HepG2 (cell line): ENCODE data around the gene AKAP12. TPM values are rescaled to one million over a fixed set of nuclear protein-coding genes. Genes with fewer than 3 reads are reported as not detected.

Experiments used
- DNMT1 ChIP-seq: sonication (generic); formaldehyde crosslinking; IDR thresholded peaks from 2 replicates; pipeline ENCODE4 v1.5.1; 2020; ENCODE audit warnings: mild to moderate bottlenecking, missing genetic modification reagents
- KDM4B ChIP-seq: sonication (generic); formaldehyde crosslinking; IDR thresholded peaks from 2 replicates; pipeline ENCODE4 v1.4.0; 2020; ENCODE audit warnings: missing genetic modification reagents
- KDM5A ChIP-seq: fragments of 200-600 bp; sonication (generic); IDR thresholded peaks from 2 replicates; pipeline ENCODE4 v1.7.0; 2018; ENCODE audit warnings: antibody characterized with exemption, mild to moderate bottlenecking, low read length, borderline replicate concordance
- MED1 ChIP-seq: sonication (generic); formaldehyde crosslinking; IDR thresholded peaks from 2 replicates; pipeline ENCODE4 v1.4.0; 2020; ENCODE audit warnings: missing genetic modification reagents
- PAX8 ChIP-seq: sonication (generic); formaldehyde crosslinking; IDR thresholded peaks from 2 replicates; pipeline ENCODE4 v1.8.0; 2022; ENCODE audit warnings: mild to moderate bottlenecking, missing genetic modification reagents, borderline replicate concordance
- REL ChIP-seq: sonication (generic); formaldehyde crosslinking; conservative IDR thresholded peaks from 2 replicates; pipeline ENCODE4 v1.8.0; 2022; ENCODE audit warnings: mild to moderate bottlenecking, missing genetic modification reagents, moderate library complexity
- REXO4 ChIP-seq: sonication (generic); formaldehyde crosslinking; IDR thresholded peaks from 2 replicates; pipeline ENCODE4 v1.8.0; 2022; ENCODE audit warnings: missing genetic modification reagents, mild to moderate bottlenecking, borderline replicate concordance
- TRIM24 ChIP-seq: sonication (generic); formaldehyde crosslinking; IDR thresholded peaks from 2 replicates; pipeline ENCODE4 v1.8.0; 2022; ENCODE audit warnings: mild to moderate bottlenecking, missing genetic modification reagents
- ZNF124 ChIP-seq: sonication (generic); formaldehyde crosslinking; IDR thresholded peaks from 2 replicates; pipeline ENCODE4 v1.4.0; 2020; ENCODE audit warnings: missing genetic modification reagents
- ZNF143 ChIP-seq: sonication (generic); formaldehyde crosslinking; IDR thresholded peaks from 2 replicates; pipeline ENCODE4 v1.4.0; 2020; ENCODE audit warnings: missing genetic modification reagents
- ZNF441 ChIP-seq: sonication (generic); formaldehyde crosslinking; IDR thresholded peaks from 2 replicates; pipeline ENCODE4 v1.7.0; 2021; ENCODE audit warnings: missing genetic modification reagents, borderline replicate concordance
- ZNF510 ChIP-seq: sonication (generic); formaldehyde crosslinking; IDR thresholded peaks from 2 replicates; pipeline ENCODE4 v1.4.0; 2020; ENCODE audit warnings: low read depth, mild to moderate bottlenecking, missing genetic modification reagents
- ZNF709 ChIP-seq: sonication (generic); formaldehyde crosslinking; IDR thresholded peaks from 2 replicates; pipeline ENCODE4 v1.5.0; 2020; ENCODE audit warnings: mild to moderate bottlenecking, missing genetic modification reagents
- ZNF75D ChIP-seq: sonication (generic); formaldehyde crosslinking; IDR thresholded peaks from 2 replicates; pipeline ENCODE4 v1.8.1; 2023; ENCODE audit warnings: missing genetic modification reagents, mild to moderate bottlenecking, borderline replicate concordance
- ZNF777 ChIP-seq: sonication (generic); formaldehyde crosslinking; IDR thresholded peaks from 2 replicates; pipeline ENCODE4 v1.4.0; 2020; ENCODE audit warnings: missing genetic modification reagents
- ZNF816 ChIP-seq: sonication (generic); formaldehyde crosslinking; IDR thresholded peaks from 2 replicates; pipeline ENCODE4 v1.8.0; 2022; ENCODE audit warnings: missing genetic modification reagents, mild to moderate bottlenecking, borderline replicate concordance
- ZNF878 ChIP-seq: sonication (generic); formaldehyde crosslinking; IDR thresholded peaks from 2 replicates; pipeline ENCODE4 v1.8.1; 2023; ENCODE audit warnings: mild to moderate bottlenecking, missing genetic modification reagents, moderate library complexity
- polyA plus RNA-seq, 8 experiments: library from polyadenylated mRNA; depleted of rRNA in 3 of 8; stranded (reverse) in 7 of 8; unstranded in 1 of 8; fragments of >200 nt; fragmentation: Illumina TruSeq in 4 of 8; extraction: Trizol in 4 of 8; gene quantifications; 2 replicates each; pipeline versions ENCODE4 v1.2.1 to v1.2.3, GENCODE V29; 2011 to 2016; ENCODE audit warnings: low read depth in 4 of 8, missing spikeins in 1 of 8, mixed read lengths in 1 of 8; ENCODE audit not compliant: insufficient read depth in 1 of 8
- total RNA-seq, 5 experiments: library from RNA; depleted of rRNA; stranded (reverse); fragments of >200 nt; fragmentation: Illumina TruSeq; extraction: Trizol; gene quantifications; 2 replicates each; pipeline ENCODE4 v1.2.3, GENCODE V29; 2016; ENCODE audit warnings: low read depth in 1 of 5
- TF ChIP-seq, protein P1 (sequence below): sonication (generic); formaldehyde crosslinking; IDR thresholded peaks from 2 replicates; pipeline ENCODE4; 2020; ENCODE audit warnings: missing genetic modification reagents, mild to moderate bottlenecking, borderline replicate concordance
- TF ChIP-seq, protein P2 (sequence below): IDR thresholded peaks from 2 replicates; pipeline ENCODE4 v1.6.1; 2012; ENCODE audit warnings: inconsistent platforms
- TF ChIP-seq, protein P3 (sequence below): sonication (generic); formaldehyde crosslinking; IDR thresholded peaks from 2 replicates; pipeline ENCODE4 v1.5.0; 2020; ENCODE audit warnings: mild to moderate bottlenecking, missing genetic modification reagents, borderline replicate concordance
- TF ChIP-seq, protein P4 (sequence below): sonication (generic); formaldehyde crosslinking; IDR thresholded peaks from 2 replicates; pipeline ENCODE4 v1.4.0; 2020; ENCODE audit warnings: low read depth, mild to moderate bottlenecking, missing genetic modification reagents

The AKAP12 gene
- total and polyA plus RNA-seq, 2 of the 13 experiments (the other 11 are each of a cell fraction or from before 2014, with no cell fraction given), result 10.6 to 19.0 TPM

DNA sequence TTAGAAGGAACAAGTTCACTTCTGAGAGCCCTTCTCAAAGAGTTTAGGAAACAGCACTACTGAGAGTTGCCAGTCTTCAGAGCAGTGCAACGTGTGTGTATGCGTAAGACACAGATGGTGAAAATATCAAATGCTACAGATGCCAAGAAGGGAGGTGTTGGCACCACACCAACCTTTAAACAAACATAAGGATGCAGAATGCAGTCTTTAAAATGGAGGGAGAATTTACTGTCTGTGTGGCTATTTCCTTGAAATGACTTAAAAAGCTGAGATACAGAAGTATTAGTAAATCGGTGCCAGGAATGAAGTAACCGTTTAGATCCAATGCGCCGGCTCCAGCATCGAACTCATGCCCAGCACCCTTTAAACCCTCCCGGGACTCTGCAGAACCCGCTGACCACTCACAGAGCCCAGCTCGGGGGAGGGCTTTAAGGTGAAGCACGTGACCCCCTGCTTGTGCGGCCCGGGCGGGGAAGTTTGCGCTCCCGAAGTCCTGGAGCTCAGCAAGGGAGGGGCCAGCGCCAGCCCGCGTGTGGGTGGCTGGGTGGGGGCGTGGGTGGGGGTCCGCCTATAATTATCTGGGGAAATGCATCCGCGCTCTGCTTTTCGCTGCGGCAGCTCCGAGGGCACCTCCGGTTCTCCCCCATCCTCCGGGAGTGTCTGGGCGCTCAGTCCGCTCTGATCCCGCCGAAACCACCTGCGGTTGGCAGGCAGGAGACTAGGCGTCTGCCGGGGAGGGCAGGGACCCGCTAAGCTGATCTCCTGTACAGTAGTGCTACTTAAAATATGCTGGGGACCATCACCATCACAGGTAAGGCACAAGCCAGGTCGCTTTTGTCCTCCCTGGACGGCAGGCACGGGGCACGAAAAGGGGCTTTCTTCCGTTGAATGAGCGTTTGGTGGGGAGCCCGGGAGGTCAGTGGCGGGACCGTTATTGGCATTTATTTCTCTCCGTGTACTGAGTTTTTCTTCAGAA is 85.6 kb downstream of the AKAP12 start (continued):
- TF ChIP-seq, protein P1, sequence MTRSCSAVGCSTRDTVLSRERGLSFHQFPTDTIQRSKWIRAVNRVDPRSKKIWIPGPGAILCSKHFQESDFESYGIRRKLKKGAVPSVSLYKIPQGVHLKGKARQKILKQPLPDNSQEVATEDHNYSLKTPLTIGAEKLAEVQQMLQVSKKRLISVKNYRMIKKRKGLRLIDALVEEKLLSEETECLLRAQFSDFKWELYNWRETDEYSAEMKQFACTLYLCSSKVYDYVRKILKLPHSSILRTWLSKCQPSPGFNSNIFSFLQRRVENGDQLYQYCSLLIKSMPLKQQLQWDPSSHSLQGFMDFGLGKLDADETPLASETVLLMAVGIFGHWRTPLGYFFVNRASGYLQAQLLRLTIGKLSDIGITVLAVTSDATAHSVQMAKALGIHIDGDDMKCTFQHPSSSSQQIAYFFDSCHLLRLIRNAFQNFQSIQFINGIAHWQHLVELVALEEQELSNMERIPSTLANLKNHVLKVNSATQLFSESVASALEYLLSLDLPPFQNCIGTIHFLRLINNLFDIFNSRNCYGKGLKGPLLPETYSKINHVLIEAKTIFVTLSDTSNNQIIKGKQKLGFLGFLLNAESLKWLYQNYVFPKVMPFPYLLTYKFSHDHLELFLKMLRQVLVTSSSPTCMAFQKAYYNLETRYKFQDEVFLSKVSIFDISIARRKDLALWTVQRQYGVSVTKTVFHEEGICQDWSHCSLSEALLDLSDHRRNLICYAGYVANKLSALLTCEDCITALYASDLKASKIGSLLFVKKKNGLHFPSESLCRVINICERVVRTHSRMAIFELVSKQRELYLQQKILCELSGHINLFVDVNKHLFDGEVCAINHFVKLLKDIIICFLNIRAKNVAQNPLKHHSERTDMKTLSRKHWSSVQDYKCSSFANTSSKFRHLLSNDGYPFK (CRISPR knock-in tag), result no peak; the same call in 1 of the 2 replicates
- TF ChIP-seq MED1 (CRISPR knock-in tag) (no peak), DNMT1 (CRISPR knock-in tag) (no peak), KDM4B (CRISPR knock-in tag) (no peak), ZNF709 (CRISPR knock-in tag) (0 out of 2 replicates have a peak, but pooled peaks have one; percentile 26), ZNF441 (CRISPR knock-in tag) (no peak), REL (CRISPR knock-in tag) (no peak), ZNF510 (CRISPR knock-in tag) (no peak), ZNF75D (CRISPR knock-in tag) (no peak), KDM5A (no peak; the same call in 1 of the 2 replicates), ZNF878 (CRISPR knock-in tag) (no peak), TRIM24 (no peak), PAX8 (no peak), ZNF124 (no peak), REXO4 (CRISPR knock-in tag) (no peak), ZNF777 (CRISPR knock-in tag) (peak; percentile 95), ZNF143 (CRISPR knock-in tag) (no peak), ZNF816 (CRISPR knock-in tag) (no peak)
- TF ChIP-seq, protein P2, sequence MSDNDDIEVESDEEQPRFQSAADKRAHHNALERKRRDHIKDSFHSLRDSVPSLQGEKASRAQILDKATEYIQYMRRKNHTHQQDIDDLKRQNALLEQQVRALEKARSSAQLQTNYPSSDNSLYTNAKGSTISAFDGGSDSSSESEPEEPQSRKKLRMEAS, result peak; percentile 80
- TF ChIP-seq, protein P3, sequence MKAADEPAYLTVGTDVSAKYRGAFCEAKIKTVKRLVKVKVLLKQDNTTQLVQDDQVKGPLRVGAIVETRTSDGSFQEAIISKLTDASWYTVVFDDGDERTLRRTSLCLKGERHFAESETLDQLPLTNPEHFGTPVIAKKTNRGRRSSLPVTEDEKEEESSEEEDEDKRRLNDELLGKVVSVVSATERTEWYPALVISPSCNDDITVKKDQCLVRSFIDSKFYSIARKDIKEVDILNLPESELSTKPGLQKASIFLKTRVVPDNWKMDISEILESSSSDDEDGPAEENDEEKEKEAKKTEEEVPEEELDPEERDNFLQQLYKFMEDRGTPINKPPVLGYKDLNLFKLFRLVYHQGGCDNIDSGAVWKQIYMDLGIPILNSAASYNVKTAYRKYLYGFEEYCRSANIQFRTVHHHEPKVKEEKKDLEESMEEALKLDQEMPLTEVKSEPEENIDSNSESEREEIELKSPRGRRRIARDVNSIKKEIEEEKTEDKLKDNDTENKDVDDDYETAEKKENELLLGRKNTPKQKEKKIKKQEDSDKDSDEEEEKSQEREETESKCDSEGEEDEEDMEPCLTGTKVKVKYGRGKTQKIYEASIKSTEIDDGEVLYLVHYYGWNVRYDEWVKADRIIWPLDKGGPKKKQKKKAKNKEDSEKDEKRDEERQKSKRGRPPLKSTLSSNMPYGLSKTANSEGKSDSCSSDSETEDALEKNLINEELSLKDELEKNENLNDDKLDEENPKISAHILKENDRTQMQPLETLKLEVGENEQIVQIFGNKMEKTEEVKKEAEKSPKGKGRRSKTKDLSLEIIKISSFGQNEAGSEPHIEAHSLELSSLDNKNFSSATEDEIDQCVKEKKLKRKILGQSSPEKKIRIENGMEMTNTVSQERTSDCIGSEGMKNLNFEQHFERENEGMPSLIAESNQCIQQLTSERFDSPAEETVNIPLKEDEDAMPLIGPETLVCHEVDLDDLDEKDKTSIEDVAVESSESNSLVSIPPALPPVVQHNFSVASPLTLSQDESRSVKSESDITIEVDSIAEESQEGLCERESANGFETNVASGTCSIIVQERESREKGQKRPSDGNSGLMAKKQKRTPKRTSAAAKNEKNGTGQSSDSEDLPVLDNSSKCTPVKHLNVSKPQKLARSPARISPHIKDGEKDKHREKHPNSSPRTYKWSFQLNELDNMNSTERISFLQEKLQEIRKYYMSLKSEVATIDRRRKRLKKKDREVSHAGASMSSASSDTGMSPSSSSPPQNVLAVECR (CRISPR knock-in tag), result peak; percentile 55; the same call in 1 of the 2 replicates
- TF ChIP-seq, protein P4, sequence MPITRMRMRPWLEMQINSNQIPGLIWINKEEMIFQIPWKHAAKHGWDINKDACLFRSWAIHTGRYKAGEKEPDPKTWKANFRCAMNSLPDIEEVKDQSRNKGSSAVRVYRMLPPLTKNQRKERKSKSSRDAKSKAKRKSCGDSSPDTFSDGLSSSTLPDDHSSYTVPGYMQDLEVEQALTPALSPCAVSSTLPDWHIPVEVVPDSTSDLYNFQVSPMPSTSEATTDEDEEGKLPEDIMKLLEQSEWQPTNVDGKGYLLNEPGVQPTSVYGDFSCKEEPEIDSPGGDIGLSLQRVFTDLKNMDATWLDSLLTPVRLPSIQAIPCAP, result no peak
